HG03060 (cell line): ENCODE measurements around the gene ECI1.

ENCODE experiments used
- ATAC-seq: cut with Tn5 transposase; IDR thresholded peaks from one replicate; pipeline ENCODE4 v1.9.1; 2021; ENCODE audit warnings: low read depth, moderate number of reproducible peaks; ENCODE audit not compliant: unreplicated experiment

Gene ECI1

GRCh38 chr16:2199095-2199494 is 52.3 kb downstream of the ECI1 start:
- ATAC-seq: no peak

GRCh38 chr16:2198283-2198682 is 53.1 kb downstream of the ECI1 start:
- no peak for ATAC-seq

GRCh38 chr16:2197765-2198164 is 53.6 kb downstream of the ECI1 start:
- no peak for ATAC-seq

GRCh38 chr16:2196981-2197511 is 54.3 kb downstream of the ECI1 start:
- no peak for ATAC-seq

- no peak for ATAC-seq
These were observed 55.0 kb downstream of the ECI1 start, which contains the start of gene CASKIN1 for GRCh38 chr16:2196162-2196980. Gene CASKIN1 (minus strand): TSS chr16:2196605. CDS start chr16:2196432, 173 bp downstream.

- no peak for ATAC-seq
These were observed 55.8 kb downstream of the ECI1 start for GRCh38 chr16:2195322-2196161.

- ATAC-seq: no peak
These were observed 56.5 kb downstream of the ECI1 start for GRCh38 chr16:2194852-2195321.

GRCh38 chr16:2194166-2194834 is 57.1 kb downstream of the ECI1 start:
- no peak for ATAC-seq

GRCh38 chr16:2191446-2191706 is 60.0 kb downstream of the ECI1 start:
- no peak for ATAC-seq

GRCh38 chr16:2190659-2191445 is 60.5 kb downstream of the ECI1 start:
- no peak for ATAC-seq

GRCh38 chr16:2190002-2190658 is 61.3 kb downstream of the ECI1 start:
- ATAC-seq: no peak
